ENCODE results near the gene DLGAP4.
A peak's percentile ranks its signal among the peaks of the same experiment; 100 is the strongest.

- TF ChIP-seq POLR2A (IDR thresholded peaks at IDR 0.05) = peak; percentile 40 to 54
- no peak for TF ChIP-seq CTCF (IDR thresholded peaks at IDR 0.05)
Measured at GRCh38 chr20:36465109-36466080, 159.3 kb downstream of the DLGAP4 start.
